Pancreas (tissue), 10 donors: ENCODE results near the gene ANXA1. TPM values are rescaled to one million over a fixed set of nuclear protein-coding genes. Genes with fewer than 3 reads are reported as not detected.

Experiments used
- ATAC-seq, 4 donors: fragments of 200-7000 bp; cut with Tn5 transposase; one replicate each; pipeline versions ENCODE4 v1.8.0 to v1.9.1; 2020; ENCODE audit warnings: mild to moderate bottlenecking in 4 of 4, moderate library complexity in 4 of 4
- DNase-seq, 6 donors: peaks; one replicate each; pipeline ENCODE4 v3.0.0-alpha.2; 2020
- FAIRE-seq: peaks from 2 replicates; lab custom pipeline; 2012; peaks lifted over from hg19 to GRCh38; lab: Jason Lieb, UNC
- H3K27ac ChIP-seq, 4 donors: fragments of 200-600 bp; sonication (generic); 1 replicate in 3 of 4; 2 replicates in 1 of 4; pipeline versions ENCODE4 v1.5.0 to v1.8.0; 2020
- H3K27me3 ChIP-seq, 4 donors: fragments of 200-600 bp; one replicate each; pipeline ENCODE4 v1.8.0; 2021
- H3K36me3 ChIP-seq, 3 donors: fragments of 200-600 bp; sonication (generic) in 1 of 3; one replicate each; pipeline versions ENCODE4 v1.5.0 to v1.8.0; 2020 to 2021
- H3K4me1 ChIP-seq, 3 donors: fragments of 200-600 bp; one replicate each; pipeline ENCODE4 v1.8.0; 2021
- H3K4me3 ChIP-seq, 4 donors: fragments of 200-600 bp; sonication (generic) in 2 of 4; one replicate each; pipeline versions ENCODE4 v1.5.0 to v1.8.0; 2020 to 2021
- H3K9me3 ChIP-seq, 4 donors: fragments of 200-600 bp; one replicate each; pipeline ENCODE4 v1.8.0; 2021
- WGBS, 2 donors: extraction: QIAGEN DNeasy Blood & Tissue Kit; methylation state at CpG; one replicate each; pipeline ENCODE4 v1.1.7; 2013; 5-methylcytosine and 5-hydroxymethylcytosine counted together
- intact Hi-C, 3 donors: fragments of 100-400 bp; cut with DNase I; formaldehyde crosslinking; loops; one replicate each; pipeline versions ENCODE4 v1.11.1 to v1.14.2; 2022
- polyA plus RNA-seq, 2 donors: library from polyadenylated mRNA; stranded (reverse); fragments of 200-250 nt; gene quantifications; one replicate each; pipeline ENCODE4 v1.2.3, GENCODE V29; 2013
- total RNA-seq, 6 donors: library from RNA; stranded (reverse); fragmentation: NEBNext Ultra II Directional in 4 of 6; extraction: Animal tissue kit (Norgen Biotek cat#: 25700) in 4 of 6; gene quantifications; one replicate each; pipeline versions ENCODE4 v1.2.1 to v1.2.4, GENCODE V29; 2021 to 2023
- TF ChIP-seq, protein P1 (sequence below), 4 donors: fragments of 200-600 bp; sonication (generic) in 3 of 4; IDR thresholded peaks; one replicate each; pipeline versions ENCODE4 v1.5.0 to v1.8.0; 2021; ENCODE audit warnings: antibody characterized with exemption in 4 of 4
- donor health status: healthy with polysubstance abuse.
- donor health status: DM: no; HTN: no; CAD: no; lungs with moderate emphysema.
- donor health status: DM: no; HTN: no; CAD: no.
- donor health status: control.
- donor health status: control.
- donor health status: Bipolar disorder and iron deficiency.
- donor health status: DM: yes; HTN: yes; CAD: no.
- donor health status: DM: no; HTN: no; CAD: no.
- donor health status: DM: no; HTN: no; CAD: no.
- donor health status: DM: yes; HTN: yes; CAD: no.

ANXA1 gene
- total and polyA plus RNA-seq, 8 donors: 4.6 to 36.6 (median 27.6) TPM

DNA sequence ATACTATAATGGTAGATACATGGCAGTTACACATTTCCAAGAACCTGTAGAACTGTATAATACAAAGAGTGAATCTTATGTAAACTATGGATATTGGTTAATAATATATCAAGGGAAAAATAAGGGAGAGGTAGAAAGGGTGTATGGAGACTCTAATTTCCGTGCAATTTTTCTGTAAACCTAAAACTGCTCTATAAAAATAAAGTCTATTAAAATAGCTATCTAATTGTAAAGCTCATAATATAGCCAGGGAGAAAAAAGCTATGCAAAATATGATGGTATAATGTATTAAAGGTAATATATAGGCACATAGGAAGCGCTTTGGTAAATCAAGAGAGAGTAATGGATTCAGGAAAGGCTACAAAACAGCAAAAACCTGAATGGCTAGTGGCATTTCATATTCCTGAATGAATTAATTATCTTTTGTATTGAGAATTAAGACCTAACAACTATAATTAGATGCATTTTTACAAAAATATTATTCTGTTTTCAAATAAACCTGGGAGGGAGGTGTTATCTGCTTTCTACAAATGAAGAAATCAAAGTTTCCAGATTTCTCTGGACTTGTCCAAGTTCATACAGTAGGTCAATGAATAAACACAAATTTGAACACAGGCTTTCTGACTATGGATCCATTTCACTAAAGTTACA is 22.8 kb downstream of the ANXA1 start:
- ATAC-seq (no peak), DNase-seq (no peak), FAIRE-seq (no peak)
- TF ChIP-seq, protein P1, sequence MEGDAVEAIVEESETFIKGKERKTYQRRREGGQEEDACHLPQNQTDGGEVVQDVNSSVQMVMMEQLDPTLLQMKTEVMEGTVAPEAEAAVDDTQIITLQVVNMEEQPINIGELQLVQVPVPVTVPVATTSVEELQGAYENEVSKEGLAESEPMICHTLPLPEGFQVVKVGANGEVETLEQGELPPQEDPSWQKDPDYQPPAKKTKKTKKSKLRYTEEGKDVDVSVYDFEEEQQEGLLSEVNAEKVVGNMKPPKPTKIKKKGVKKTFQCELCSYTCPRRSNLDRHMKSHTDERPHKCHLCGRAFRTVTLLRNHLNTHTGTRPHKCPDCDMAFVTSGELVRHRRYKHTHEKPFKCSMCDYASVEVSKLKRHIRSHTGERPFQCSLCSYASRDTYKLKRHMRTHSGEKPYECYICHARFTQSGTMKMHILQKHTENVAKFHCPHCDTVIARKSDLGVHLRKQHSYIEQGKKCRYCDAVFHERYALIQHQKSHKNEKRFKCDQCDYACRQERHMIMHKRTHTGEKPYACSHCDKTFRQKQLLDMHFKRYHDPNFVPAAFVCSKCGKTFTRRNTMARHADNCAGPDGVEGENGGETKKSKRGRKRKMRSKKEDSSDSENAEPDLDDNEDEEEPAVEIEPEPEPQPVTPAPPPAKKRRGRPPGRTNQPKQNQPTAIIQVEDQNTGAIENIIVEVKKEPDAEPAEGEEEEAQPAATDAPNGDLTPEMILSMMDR (IDR thresholded peaks at IDR 0.05): no peak
- Histone ChIP-seq H3K27me3 (no peaks in the 10 kb centered on the region), H3K36me3 (no peaks in the 10 kb centered on the region), H3K4me1 (no peaks in the 10 kb centered on the region), H3K9me3 (no peaks in the 10 kb centered on the region), H3K27ac (no peak overlapping the region), H3K4me3 (no peak overlapping the region)
- WGBS, 2 donors: 84 to 91% methylated on average over 2 of the region's 2 CpGs
- intact Hi-C loops: loop anchor here in 1 of 3 donors (10.0 kb wide), 1 partner anchor 80 kb away; no protein-coding TSS in a partner anchor

DNA sequence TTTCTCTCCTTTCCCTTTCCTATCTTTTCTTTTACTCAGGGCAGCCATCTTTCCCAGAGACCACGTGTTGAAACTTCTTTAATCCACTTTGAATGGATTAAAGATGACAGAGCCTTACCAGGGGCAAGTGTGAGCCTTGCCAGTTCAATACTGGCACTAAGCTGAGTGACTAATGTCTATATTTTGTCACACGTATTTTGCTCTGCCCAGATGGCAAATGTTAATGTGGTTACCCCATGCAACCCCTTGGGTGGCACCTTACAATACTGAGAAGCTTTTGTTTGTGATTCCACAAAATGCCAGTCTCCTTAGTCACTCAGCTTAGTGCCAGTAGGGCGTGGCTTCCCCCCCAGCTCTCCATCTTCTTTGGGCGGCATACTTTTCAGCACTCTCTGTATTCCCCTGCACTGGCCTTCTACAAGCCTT is 24.8 kb downstream of the ANXA1 start:
- intact Hi-C loops: loop anchor here in 1 of 3 donors (10.0 kb wide), 1 partner anchor 82 kb away; no protein-coding TSS in a partner anchor
- TF ChIP-seq, protein P1 (IDR thresholded peaks at IDR 0.05): no peak
- ATAC-seq (peak in 3 of 4 donors; percentile 27 to 48 (median 39)), DNase-seq (no peak), FAIRE-seq (no peak)
- H3K4me3 ChIP-seq: no peak overlapping the region
- H3K27me3 ChIP-seq: no peaks in the 10 kb centered on the region
- no peak overlapping the region for H3K27ac ChIP-seq
- no peaks in the 10 kb centered on the region for H3K4me1 ChIP-seq
- H3K36me3 ChIP-seq: no peaks in the 10 kb centered on the region
- 52 to 54% methylated on average over 4 of the region's 4 CpGs for WGBS, 2 donors
- no peaks in the 10 kb centered on the region for H3K9me3 ChIP-seq

DNA sequence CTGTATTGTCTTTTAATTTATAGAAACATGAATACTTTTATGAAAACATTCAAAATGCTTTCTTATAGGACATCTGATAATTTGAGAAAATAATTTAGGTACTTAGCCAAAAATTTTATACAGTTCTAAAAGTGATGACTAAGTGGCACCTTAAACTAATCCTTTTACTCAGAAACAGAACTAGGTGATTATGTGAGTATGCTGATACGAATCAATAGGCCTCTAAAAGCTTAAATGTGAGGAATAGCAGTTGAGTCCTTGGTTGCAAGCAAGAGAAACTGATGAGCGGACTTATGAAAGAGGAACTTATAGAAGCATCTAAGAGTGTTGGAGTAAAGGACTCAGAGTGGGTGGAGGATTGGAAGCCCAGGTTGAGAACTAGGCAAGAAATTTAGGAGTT is 26.4 kb downstream of the ANXA1 start:
- Histone ChIP-seq H3K36me3 (no peaks in the 10 kb centered on the region), H3K27me3 (no peaks in the 10 kb centered on the region), H3K4me3 (no peak overlapping the region), H3K9me3 (no peaks in the 10 kb centered on the region), H3K27ac (no peak overlapping the region), H3K4me1 (no peaks in the 10 kb centered on the region)
- intact Hi-C loops: loop anchor here in 1 of 3 donors (10.0 kb wide), 1 partner anchor 83 kb away; no protein-coding TSS in a partner anchor
- WGBS, 2 donors: 49 to 78% methylated on average over 2 of the region's 2 CpGs
- DNase-seq (no peak), ATAC-seq (no peak), FAIRE-seq (no peak)
- TF ChIP-seq, protein P1 (IDR thresholded peaks at IDR 0.05): no peak

DNA sequence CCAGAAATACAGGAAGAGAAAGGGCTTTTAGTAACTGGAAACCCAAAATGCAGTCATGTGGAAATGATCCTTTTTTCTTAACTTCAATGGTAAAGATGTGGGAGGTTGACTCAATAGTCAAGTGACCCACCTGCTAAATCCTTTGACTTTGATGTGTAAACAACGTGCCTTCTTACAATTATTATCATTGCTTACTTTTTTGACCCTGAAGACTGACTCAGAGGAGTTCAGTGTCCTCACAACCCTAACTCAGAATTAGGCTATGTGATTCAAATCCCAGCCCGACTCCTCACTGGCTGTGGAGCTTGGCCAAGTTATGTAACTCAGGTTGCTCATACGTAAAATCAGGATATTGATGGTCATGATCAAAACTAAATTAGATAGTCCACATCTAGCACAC is 27.9 kb downstream of the ANXA1 start:
- no peaks in the 10 kb centered on the region for H3K36me3 ChIP-seq
- TF ChIP-seq, protein P1 (IDR thresholded peaks at IDR 0.05): no peak
- 22 to 45% methylated on average over 3 of the region's 3 CpGs for WGBS, 2 donors
- no peak overlapping the region for H3K4me3 ChIP-seq
- no peak overlapping the region for H3K27ac ChIP-seq
- no peak for DNase-seq
- ATAC-seq: peak in 1 of 4 donors; percentile 18
- H3K9me3 ChIP-seq: no peaks in the 10 kb centered on the region
- no peaks in the 10 kb centered on the region for H3K27me3 ChIP-seq
- no peak for FAIRE-seq
- intact Hi-C loops: loop anchor here in 1 of 3 donors (10.0 kb wide), 1 partner anchor 85 kb away; no protein-coding TSS in a partner anchor
- no peaks in the 10 kb centered on the region for H3K4me1 ChIP-seq

DNA sequence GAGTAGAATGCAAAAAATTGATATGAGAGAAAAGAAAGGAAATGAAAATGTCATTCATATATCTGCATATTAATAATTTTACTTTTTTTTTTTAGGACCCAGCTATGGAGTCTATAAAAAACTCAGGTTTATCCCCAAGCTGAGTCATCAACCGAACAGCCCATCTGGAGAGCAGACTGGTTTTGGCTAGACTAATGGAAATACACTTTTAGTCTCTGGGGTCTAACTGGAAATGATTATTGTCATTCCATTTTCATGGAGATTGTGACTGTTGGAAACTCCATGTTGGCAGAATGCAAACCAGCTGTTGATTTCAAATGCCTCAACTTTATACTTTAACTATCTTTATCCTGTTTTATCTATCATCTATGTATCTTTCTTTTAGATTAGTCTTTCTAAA is 28.7 kb downstream of the ANXA1 start:
- 67 to 78% methylated on average over 1 of the region's 1 CpG for WGBS, 2 donors
- H3K27me3 ChIP-seq: no peaks in the 10 kb centered on the region
- ATAC-seq (peak in 1 of 4 donors; percentile 52), FAIRE-seq (no peak), DNase-seq (no peak)
- H3K27ac ChIP-seq: no peak overlapping the region
- intact Hi-C loops: no loop called here
- H3K36me3 ChIP-seq: no peaks in the 10 kb centered on the region
- TF ChIP-seq, protein P1 (IDR thresholded peaks at IDR 0.05): no peak
- H3K4me1 ChIP-seq: no peaks in the 10 kb centered on the region
- no peak overlapping the region for H3K4me3 ChIP-seq
- H3K9me3 ChIP-seq: no peaks in the 10 kb centered on the region
